Endothelial cell of umbilical vein (primary cell): ENCODE results near the gene KRTAP3-3. TPM values are rescaled to one million over a fixed set of nuclear protein-coding genes. Genes with fewer than 3 reads are reported as not detected.

Experiments used
- BruUV-seq: library from RNA; stranded (reverse); fragments of 400-500 nt; replicated peaks from 2 replicates; lab custom pipeline; 2021; lab: Mats Ljungman, UMichigan
- CTCF ChIA-PET: fragments of 300-600, 350-600 bp; sonication (Branson Sonifier 250); formaldehyde crosslinking; loops from one replicate; lab custom pipeline; 2021; ENCODE audit warnings: antibody characterized with exemption, inconsistent platforms; lab: Charles Lee
- POLR2A ChIA-PET: fragments of 300-600, 350-600 bp; sonication (Branson Sonifier 250); formaldehyde crosslinking; loops from one replicate; lab custom pipeline; 2021; ENCODE audit warnings: antibody characterized with exemption, inconsistent platforms; lab: Charles Lee
- DNase-seq: peaks from one replicate; pipeline ENCODE4 v3.0.0-alpha.2; 2011; ENCODE audit warnings: low read depth, low spot score
- FAIRE-seq: peaks from 2 replicates; lab custom pipeline; 2011; peaks lifted over from hg19 to GRCh38; lab: Jason Lieb, UNC
- H2AFZ ChIP-seq: 2 replicates; pipeline ENCODE4 v1.6.0; 2012; ENCODE audit warnings: low read depth, low read length, control low read depth, inconsistent platforms
- H3K27ac ChIP-seq: 2 replicates; pipeline ENCODE4 v1.5.1; 2011; ENCODE audit warnings: low read depth, mild to moderate bottlenecking, control low read depth, low read length, moderate library complexity; ENCODE audit not compliant: insufficient read depth
- H3K27me3 ChIP-seq, 2 experiments: 2 replicates each; pipeline versions ENCODE4 v1.6.0 to v1.6.1; 2011; ENCODE audit warnings: low read length in 2 of 2, mixed read lengths in 1 of 2; ENCODE audit not compliant: control insufficient read depth in 2 of 2, insufficient read depth in 2 of 2
- H3K36me3 ChIP-seq, 2 experiments: 2 replicates in 1 of 2; 3 replicates in 1 of 2; pipeline ENCODE4 v1.5.1; 2011; ENCODE audit warnings: low read length in 2 of 2, mild to moderate bottlenecking in 1 of 2, moderate library complexity in 1 of 2; ENCODE audit not compliant: control insufficient read depth in 2 of 2, insufficient read depth in 2 of 2; ENCODE audit errors: extremely low read depth in 1 of 2
- H3K4me1 ChIP-seq: 3 replicates; pipeline ENCODE4 v1.5.1; 2011; ENCODE audit warnings: mild to moderate bottlenecking, low read length; ENCODE audit not compliant: control insufficient read depth, insufficient read depth; ENCODE audit errors: extremely low read depth
- H3K4me2 ChIP-seq: 2 replicates; pipeline ENCODE4 v1.6.1; 2011; ENCODE audit warnings: low read length, control low read depth, mixed read lengths; ENCODE audit not compliant: insufficient read depth
- H3K4me3 ChIP-seq, 3 experiments: fragments of 200-600 bp in 1 of 3; sonication (generic), shearing (Covaris generic) in 1 of 3; replicated peaks in 1 of 3; 2 replicates each; pipeline ENCODE4 v1.5.1; 2011 to 2016; ENCODE audit warnings: control low read depth in 3 of 3, low read length in 3 of 3, mild to moderate bottlenecking in 2 of 3, inconsistent platforms in 1 of 3, low read depth in 1 of 3, moderate library complexity in 1 of 3; ENCODE audit not compliant: insufficient read depth in 1 of 3
- H3K79me2 ChIP-seq: 2 replicates; pipeline ENCODE4 v1.6.0; 2012; ENCODE audit warnings: low read length, inconsistent platforms; ENCODE audit not compliant: control insufficient read depth, insufficient read depth
- H3K9ac ChIP-seq: replicated peaks from 2 replicates; pipeline ENCODE3; 2011; ENCODE audit warnings: low read length, control low read depth; ENCODE audit not compliant: insufficient read depth; ENCODE audit errors: extremely low read depth
- H3K9me1 ChIP-seq: replicated peaks from 3 replicates; pipeline ENCODE4 v1.6.0; 2011; ENCODE audit warnings: mild to moderate bottlenecking, low read length; ENCODE audit not compliant: control insufficient read depth, insufficient read depth; ENCODE audit errors: extremely low read depth
- H3K9me3 ChIP-seq: replicated peaks from 2 replicates; pipeline ENCODE4 v1.5.1; 2012; ENCODE audit warnings: low read length, inconsistent platforms; ENCODE audit not compliant: control insufficient read depth, insufficient read depth
- H4K20me1 ChIP-seq: replicated peaks from 2 replicates; pipeline ENCODE3; 2011; ENCODE audit warnings: mild to moderate bottlenecking, low read length; ENCODE audit not compliant: control insufficient read depth, insufficient read depth; ENCODE audit errors: extremely low read depth
- CTCF ChIP-seq, 2 donors: IDR thresholded peaks; 1 replicate in 1 of 2; 2 replicates in 1 of 2; pipeline ENCODE4 v1.5.1; 2011; ENCODE audit warnings: low read length in 2 of 2, mild to moderate bottlenecking in 2 of 2, moderate library complexity in 2 of 2, control low read depth in 1 of 2, inconsistent platforms in 1 of 2, low read depth in 1 of 2; ENCODE audit not compliant: insufficient read depth in 1 of 2; ENCODE audit errors: extremely low read depth in 1 of 2
- EZH2 ChIP-seq: IDR thresholded peaks from 2 replicates; pipeline ENCODE4 v1.6.1; 2012; ENCODE audit warnings: borderline replicate concordance, low read depth, mild to moderate bottlenecking, moderate library complexity, low read length, inconsistent platforms; ENCODE audit not compliant: severe bottlenecking
- FOS ChIP-seq: IDR thresholded peaks from 2 replicates; pipeline ENCODE4 v1.6.1; 2011; ENCODE audit warnings: mild to moderate bottlenecking, low read length, moderate library complexity, borderline replicate concordance; ENCODE audit not compliant: insufficient read depth
- GATA2 ChIP-seq: IDR thresholded peaks from 2 replicates; pipeline ENCODE4 v1.7.0; 2011; ENCODE audit warnings: low read depth, mild to moderate bottlenecking, moderate library complexity, mixed read lengths, low read length; ENCODE audit not compliant: insufficient read length, insufficient read depth
- JUN ChIP-seq: IDR thresholded peaks from 2 replicates; pipeline ENCODE4 v1.6.1; 2011; ENCODE audit warnings: borderline replicate concordance, low read depth; ENCODE audit not compliant: insufficient read length, insufficient read depth
- MAX ChIP-seq: IDR thresholded peaks from 2 replicates; pipeline ENCODE4 v1.6.1; 2011; ENCODE audit not compliant: insufficient read depth, insufficient read length
- MYC ChIP-seq: IDR thresholded peaks from one replicate; pipeline ENCODE4 v1.6.1; 2011; ENCODE audit warnings: mild to moderate bottlenecking, low read depth, low read length
- POLR2A ChIP-seq: IDR thresholded peaks from 2 replicates; pipeline ENCODE4 v1.6.1; 2012; ENCODE audit warnings: low read depth, mild to moderate bottlenecking, control low read depth, low read length
- POLR2AphosphoS5 ChIP-seq: IDR thresholded peaks from 2 replicates; pipeline ENCODE4 v1.6.1; 2012; ENCODE audit warnings: low read depth, mild to moderate bottlenecking, control low read depth, low read length, moderate library complexity; ENCODE audit not compliant: insufficient read depth
- dilution Hi-C: fragments of 300-500 bp; cut with MboI; formaldehyde crosslinking; loops from one replicate; pipeline ENCODE4 v1.15.0; 2019; ENCODE audit warnings: low sequenced_read_pairs; ENCODE audit not compliant: extremely low pct_ligation_motif_present
- intact Hi-C: fragments of 100-400 bp; cut with micrococcal nuclease; formaldehyde crosslinking; loops from one replicate; pipeline ENCODE4 v1.10.0; 2022
- polyA plus RNA-seq, 4 experiments: library from polyadenylated mRNA; depleted of rRNA in 3 of 4; stranded (reverse) in 3 of 4; unstranded in 1 of 4; fragments of >200 nt; gene quantifications; 2 replicates each; pipeline versions ENCODE4 v1.2.1 to v1.2.3, GENCODE V29; 2011 to 2012; ENCODE audit warnings: missing spikeins in 1 of 4
- total RNA-seq: library from RNA; stranded (reverse); gene quantifications from 2 replicates; pipeline ENCODE4 v1.2.3, GENCODE V29; 2021

KRTAP3-3 gene
- total and polyA plus RNA-seq, 2 donors (not counting 3 experiments of a cell fraction or from before 2014, with no cell fraction given): not detected

- Histone ChIP-seq H3K9ac (no peak overlapping the region), H3K4me1 (no peaks in the 10 kb centered on the region), H3K79me2 (no peaks in the 10 kb centered on the region), H3K4me2 (no peak overlapping the region), H3K27ac (no peak overlapping the region), H3K36me3 (no peaks in the 10 kb centered on the region), H3K9me3 (no peaks in the 10 kb centered on the region), H3K9me1 (no peaks in the 10 kb centered on the region), H3K27me3 (peaks cover 0 to 1% of the 10 kb centered on the region in 2 experiments), H3K4me3 (no peak overlapping the region), H2AFZ (no peak overlapping the region), H4K20me1 (no peaks in the 10 kb centered on the region)
- TF ChIP-seq GATA2: no peak
- no peak for TF ChIP-seq FOS
- TF ChIP-seq POLR2AphosphoS5: no peak
- no peak for TF ChIP-seq CTCF (IDR thresholded peaks at IDR 0.05; ENCODE audit: extremely low read depth in 1 of 2, insufficient read depth in 1 of 2, low read depth in 1 of 2, low read length in 2 of 2)
- TF ChIP-seq POLR2A: no peak
- TF ChIP-seq MYC: no peak
- TF ChIP-seq JUN: no peak
- no peak for TF ChIP-seq EZH2
- no peak for TF ChIP-seq MAX
- intact Hi-C loops (no loop called here), dilution Hi-C loops (no loop called here)
- FAIRE-seq: no peak
- CTCF ChIA-PET: no interaction called here
- no peak for DNase-seq
- POLR2A ChIA-PET: no interaction called here
- BruUV-seq: no TSS peak
Measured at GRCh38 chr17:41009301-41009760, 15.4 kb upstream of the KRTAP3-3 start.
